ENCODE results near the gene TRIM10.

DNA sequence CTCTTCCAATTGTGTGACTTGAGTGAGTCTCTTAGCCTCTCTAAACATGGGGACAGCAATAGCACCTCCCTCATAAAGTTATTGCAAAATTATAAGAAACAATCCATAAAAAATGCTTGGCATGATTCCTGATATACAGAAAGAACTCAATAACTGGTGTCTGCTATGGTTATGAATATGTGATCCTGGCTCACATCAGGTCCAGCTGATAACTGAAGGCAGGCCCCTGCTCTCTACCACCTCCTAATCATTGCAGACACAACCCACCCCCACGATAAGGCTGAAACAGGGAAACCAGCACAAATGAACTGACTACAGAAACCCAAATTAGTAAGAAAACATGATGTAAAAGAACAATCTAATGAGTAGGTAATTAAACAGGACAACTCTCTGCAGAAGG, 7.7 kb upstream of the TRIM10 start:
- TF ChIP-seq, protein P1, sequence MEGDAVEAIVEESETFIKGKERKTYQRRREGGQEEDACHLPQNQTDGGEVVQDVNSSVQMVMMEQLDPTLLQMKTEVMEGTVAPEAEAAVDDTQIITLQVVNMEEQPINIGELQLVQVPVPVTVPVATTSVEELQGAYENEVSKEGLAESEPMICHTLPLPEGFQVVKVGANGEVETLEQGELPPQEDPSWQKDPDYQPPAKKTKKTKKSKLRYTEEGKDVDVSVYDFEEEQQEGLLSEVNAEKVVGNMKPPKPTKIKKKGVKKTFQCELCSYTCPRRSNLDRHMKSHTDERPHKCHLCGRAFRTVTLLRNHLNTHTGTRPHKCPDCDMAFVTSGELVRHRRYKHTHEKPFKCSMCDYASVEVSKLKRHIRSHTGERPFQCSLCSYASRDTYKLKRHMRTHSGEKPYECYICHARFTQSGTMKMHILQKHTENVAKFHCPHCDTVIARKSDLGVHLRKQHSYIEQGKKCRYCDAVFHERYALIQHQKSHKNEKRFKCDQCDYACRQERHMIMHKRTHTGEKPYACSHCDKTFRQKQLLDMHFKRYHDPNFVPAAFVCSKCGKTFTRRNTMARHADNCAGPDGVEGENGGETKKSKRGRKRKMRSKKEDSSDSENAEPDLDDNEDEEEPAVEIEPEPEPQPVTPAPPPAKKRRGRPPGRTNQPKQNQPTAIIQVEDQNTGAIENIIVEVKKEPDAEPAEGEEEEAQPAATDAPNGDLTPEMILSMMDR (conservative IDR thresholded peaks at IDR 0.05 in 1 of 2, IDR thresholded peaks at IDR 0.05 in 1 of 2; ENCODE audit: low read depth in 1 of 2, low read length in 2 of 2): no peak
- TF ChIP-seq EZH2 (IDR thresholded peaks at IDR 0.05; ENCODE audit: low read length, missing control alignments): peak; percentile 37
